Liver (tissue), 9 donors: ENCODE measurements around the gene ASB13. TPM values are rescaled to one million over a fixed set of nuclear protein-coding genes. Genes with fewer than 3 reads are reported as not detected.

Source experiments
- DNase-seq: peaks from one replicate; pipeline ENCODE4 v3.0.0-alpha.2; 2017; ENCODE audit warnings: low spot score
- H3K27ac ChIP-seq, 2 donors: one replicate each; pipeline ENCODE4 v1.7.0; 2013; ENCODE audit warnings: inconsistent platforms in 2 of 2, low read length in 2 of 2, control low read depth in 1 of 2, low read depth in 1 of 2, mild to moderate bottlenecking in 1 of 2
- H3K27me3 ChIP-seq, 4 donors: one replicate each; pipeline versions ENCODE4 v1.6.1 to v1.7.0; 2013; ENCODE audit warnings: low read length in 3 of 4, inconsistent platforms in 1 of 4, mild to moderate bottlenecking in 1 of 4, moderate library complexity in 1 of 4; ENCODE audit not compliant: control insufficient read depth in 4 of 4, insufficient read depth in 4 of 4
- H3K36me3 ChIP-seq, 4 donors: one replicate each; pipeline versions ENCODE4 v1.6.1 to v1.7.0; 2013; ENCODE audit warnings: low read length in 3 of 4, mild to moderate bottlenecking in 3 of 4, low read depth in 1 of 4, moderate library complexity in 1 of 4; ENCODE audit not compliant: control insufficient read depth in 4 of 4, insufficient read depth in 3 of 4
- H3K4me1 ChIP-seq, 4 donors: one replicate each; pipeline versions ENCODE4 v1.6.1 to v1.7.0; 2013; ENCODE audit warnings: low read length in 3 of 4, mild to moderate bottlenecking in 3 of 4, moderate library complexity in 1 of 4; ENCODE audit not compliant: control insufficient read depth in 4 of 4, insufficient read depth in 4 of 4
- H3K4me3 ChIP-seq, 3 donors: one replicate each; pipeline versions ENCODE4 v1.6.1 to v1.7.0; 2013; ENCODE audit warnings: low read length in 3 of 3, control low read depth in 1 of 3, low read depth in 1 of 3, mild to moderate bottlenecking in 1 of 3
- H3K9ac ChIP-seq, 2 donors: one replicate each; pipeline ENCODE4 v1.7.0; 2013; ENCODE audit warnings: low read length in 2 of 2, mild to moderate bottlenecking in 2 of 2, moderate library complexity in 2 of 2, control low read depth in 1 of 2, low read depth in 1 of 2
- H3K9me3 ChIP-seq, 4 donors: one replicate each; pipeline versions ENCODE4 v1.6.1 to v1.7.0; 2013; ENCODE audit warnings: low read length in 3 of 4; ENCODE audit not compliant: control insufficient read depth in 4 of 4
- ATF3 ChIP-seq: IDR thresholded peaks from 2 replicates; pipeline ENCODE4 v1.6.1; 2016; ENCODE audit warnings: antibody characterized with exemption
- EGR1 ChIP-seq, 2 donors: IDR thresholded peaks; 2 replicates each; pipeline ENCODE4 v1.6.1; 2016 to 2018; ENCODE audit warnings: antibody characterized with exemption in 2 of 2, low read depth in 2 of 2
- FOXA1 ChIP-seq: IDR thresholded peaks from 2 replicates; pipeline ENCODE4 v1.6.1; 2016; ENCODE audit warnings: antibody characterized with exemption
- FOXA2 ChIP-seq: IDR thresholded peaks from 2 replicates; pipeline ENCODE4 v1.6.1; 2016; ENCODE audit warnings: antibody characterized with exemption
- JUND ChIP-seq, 2 donors: IDR thresholded peaks; 2 replicates each; pipeline ENCODE4 v1.6.1; 2016; ENCODE audit warnings: antibody characterized with exemption in 2 of 2
- NR2F2 ChIP-seq: IDR thresholded peaks from 2 replicates; pipeline ENCODE4 v1.6.1; 2016; ENCODE audit warnings: antibody characterized with exemption
- RAD21 ChIP-seq, 2 donors: IDR thresholded peaks; 2 replicates each; pipeline ENCODE4 v1.6.1; 2016; ENCODE audit warnings: antibody characterized with exemption in 2 of 2, mild to moderate bottlenecking in 2 of 2
- RXRA ChIP-seq, 2 donors: IDR thresholded peaks; 2 replicates each; pipeline ENCODE4 v1.6.1; 2017 to 2018; ENCODE audit warnings: antibody characterized with exemption in 2 of 2, mild to moderate bottlenecking in 1 of 2
- SP1 ChIP-seq: IDR thresholded peaks from 2 replicates; pipeline ENCODE4 v1.6.1; 2018; ENCODE audit warnings: antibody characterized with exemption, mild to moderate bottlenecking
- TAF1 ChIP-seq: conservative IDR thresholded peaks from 2 replicates; pipeline ENCODE4 v1.6.1; 2016; ENCODE audit warnings: antibody characterized with exemption, mild to moderate bottlenecking
- YY1 ChIP-seq: IDR thresholded peaks from 2 replicates; pipeline ENCODE4 v1.6.1; 2016; ENCODE audit warnings: antibody characterized with exemption, mild to moderate bottlenecking
- WGBS: extraction: QIAGEN DNeasy Blood & Tissue Kit; methylation state at CpG from one replicate; pipeline ENCODE4 v1.1.7; 2013; 5-methylcytosine and 5-hydroxymethylcytosine counted together
- polyA plus RNA-seq, 2 donors: library from polyadenylated mRNA; stranded (reverse) in 1 of 2; unstranded in 1 of 2; fragments of 200-250 nt in 1 of 2; fragments of >200 nt in 1 of 2; fragmentation: Nextera tagmentation in 1 of 2; extraction: Ambion mirVana in 1 of 2; gene quantifications; one replicate each; pipeline versions ENCODE4 v1.2.1 to v1.2.3, GENCODE V29; 2013 to 2015
- total RNA-seq, 2 donors: library from RNA; depleted of rRNA; stranded (reverse); fragments of >200 nt; gene quantifications; one replicate each; pipeline ENCODE4 v1.2.3, GENCODE V29; 2014
- TF ChIP-seq, protein P1 (sequence below): IDR thresholded peaks from 2 replicates; pipeline ENCODE4 v1.6.1; 2016; ENCODE audit warnings: antibody characterized with exemption, mild to moderate bottlenecking
- TF ChIP-seq, protein P2 (sequence below): IDR thresholded peaks from 2 replicates; pipeline ENCODE4 v1.6.1; 2016; ENCODE audit warnings: antibody characterized with exemption
- donor health status: healthy.
- donor health status: healthy.
- donor health status: healthy.
- donor health status: healthy.
- donor health status: healthy.

Gene ASB13
- total and polyA plus RNA-seq, 4 donors, result 8.5 to 48.3 (median 42.5) TPM

GRCh38 chr10:5616836-5617235, 49.6 kb downstream of the ASB13 start:
- Histone ChIP-seq H3K9ac (no peak overlapping the region), H3K27me3 (no peaks in the 10 kb centered on the region), H3K4me3 (no peak overlapping the region), H3K36me3 (no peaks in the 10 kb centered on the region), H3K9me3 (no peaks in the 10 kb centered on the region), H3K27ac (no peak overlapping the region), H3K4me1 (peaks cover 5 to 16% (median 12%) of the 10 kb centered on the region in 4 donors)
- 87% methylated on average over 6 of the region's 6 CpGs for WGBS
- DNase-seq, result no peak
- TF ChIP-seq FOXA1 (no peak), RAD21 (IDR thresholded peaks at IDR 0.05) (no peak), YY1 (no peak)
- TF ChIP-seq, protein P1, sequence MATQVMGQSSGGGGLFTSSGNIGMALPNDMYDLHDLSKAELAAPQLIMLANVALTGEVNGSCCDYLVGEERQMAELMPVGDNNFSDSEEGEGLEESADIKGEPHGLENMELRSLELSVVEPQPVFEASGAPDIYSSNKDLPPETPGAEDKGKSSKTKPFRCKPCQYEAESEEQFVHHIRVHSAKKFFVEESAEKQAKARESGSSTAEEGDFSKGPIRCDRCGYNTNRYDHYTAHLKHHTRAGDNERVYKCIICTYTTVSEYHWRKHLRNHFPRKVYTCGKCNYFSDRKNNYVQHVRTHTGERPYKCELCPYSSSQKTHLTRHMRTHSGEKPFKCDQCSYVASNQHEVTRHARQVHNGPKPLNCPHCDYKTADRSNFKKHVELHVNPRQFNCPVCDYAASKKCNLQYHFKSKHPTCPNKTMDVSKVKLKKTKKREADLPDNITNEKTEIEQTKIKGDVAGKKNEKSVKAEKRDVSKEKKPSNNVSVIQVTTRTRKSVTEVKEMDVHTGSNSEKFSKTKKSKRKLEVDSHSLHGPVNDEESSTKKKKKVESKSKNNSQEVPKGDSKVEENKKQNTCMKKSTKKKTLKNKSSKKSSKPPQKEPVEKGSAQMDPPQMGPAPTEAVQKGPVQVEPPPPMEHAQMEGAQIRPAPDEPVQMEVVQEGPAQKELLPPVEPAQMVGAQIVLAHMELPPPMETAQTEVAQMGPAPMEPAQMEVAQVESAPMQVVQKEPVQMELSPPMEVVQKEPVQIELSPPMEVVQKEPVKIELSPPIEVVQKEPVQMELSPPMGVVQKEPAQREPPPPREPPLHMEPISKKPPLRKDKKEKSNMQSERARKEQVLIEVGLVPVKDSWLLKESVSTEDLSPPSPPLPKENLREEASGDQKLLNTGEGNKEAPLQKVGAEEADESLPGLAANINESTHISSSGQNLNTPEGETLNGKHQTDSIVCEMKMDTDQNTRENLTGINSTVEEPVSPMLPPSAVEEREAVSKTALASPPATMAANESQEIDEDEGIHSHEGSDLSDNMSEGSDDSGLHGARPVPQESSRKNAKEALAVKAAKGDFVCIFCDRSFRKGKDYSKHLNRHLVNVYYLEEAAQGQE, result no peak
- TF ChIP-seq, protein P2, sequence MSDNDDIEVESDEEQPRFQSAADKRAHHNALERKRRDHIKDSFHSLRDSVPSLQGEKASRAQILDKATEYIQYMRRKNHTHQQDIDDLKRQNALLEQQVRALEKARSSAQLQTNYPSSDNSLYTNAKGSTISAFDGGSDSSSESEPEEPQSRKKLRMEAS, result no peak

GRCh38 chr10:5616046-5616445, 50.3 kb downstream of the ASB13 start:
- TF ChIP-seq SP1 (no peak), FOXA1 (no peak)
- no peak for DNase-seq
- H3K4me1 ChIP-seq, result peaks cover 5 to 16% (median 12%) of the 10 kb centered on the region in 4 donors
- H3K4me3 ChIP-seq, result no peak overlapping the region
- H3K27ac ChIP-seq, result no peak overlapping the region
- H3K9ac ChIP-seq, result no peak overlapping the region
- no peaks in the 10 kb centered on the region for H3K27me3 ChIP-seq
- no peaks in the 10 kb centered on the region for H3K36me3 ChIP-seq
- 91% methylated on average over 26 of the region's 26 CpGs for WGBS
- no peaks in the 10 kb centered on the region for H3K9me3 ChIP-seq

DNA sequence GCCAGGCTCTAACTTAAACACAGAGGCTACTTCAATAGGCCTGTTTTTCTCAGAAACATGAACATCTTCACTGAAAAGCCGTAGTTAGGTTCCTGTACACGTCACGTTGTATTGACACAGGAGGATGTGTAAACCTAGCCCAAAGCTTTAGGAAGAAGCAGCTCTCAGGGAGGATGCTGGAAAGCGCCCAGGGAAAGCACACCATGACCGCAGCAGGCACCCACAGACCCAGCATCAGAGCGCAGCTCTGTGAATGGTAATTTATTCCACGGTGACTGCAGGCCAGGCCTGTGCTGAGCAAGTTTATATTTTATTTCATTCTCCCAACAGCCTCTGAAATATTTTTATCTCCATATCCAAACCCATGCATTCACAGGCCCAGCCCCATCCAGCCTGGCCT, 51.1 kb downstream of the ASB13 start:
- H3K27me3 ChIP-seq, result no peaks in the 10 kb centered on the region
- DNase-seq, result no peak
- H3K27ac ChIP-seq, result no peak overlapping the region
- H3K9me3 ChIP-seq, result no peaks in the 10 kb centered on the region
- no peak overlapping the region for H3K9ac ChIP-seq
- 83% methylated on average over 7 of the region's 7 CpGs for WGBS
- TF ChIP-seq TAF1, result no peak
- TF ChIP-seq ATF3, result no peak
- no peak for TF ChIP-seq EGR1 (IDR thresholded peaks at IDR 0.05; ENCODE audit: low read depth in 2 of 2)
- TF ChIP-seq FOXA2, result no peak
- TF ChIP-seq, protein P2, result no peak
- TF ChIP-seq NR2F2, result no peak
- TF ChIP-seq FOXA1, result no peak
- no peak for TF ChIP-seq RXRA (IDR thresholded peaks at IDR 0.05)
- TF ChIP-seq JUND (IDR thresholded peaks at IDR 0.05), result no peak
- no peak overlapping the region for H3K4me3 ChIP-seq
- no peaks in the 10 kb centered on the region for H3K36me3 ChIP-seq
- H3K4me1 ChIP-seq, result peaks cover 5 to 20% (median 12%) of the 10 kb centered on the region in 4 donors
